ENCODE data around the gene PEX11G. TPM values are rescaled to one million over a fixed set of nuclear protein-coding genes. Genes with fewer than 3 reads are reported as not detected.

PEX11G gene
- total and polyA plus RNA-seq, 2 of the 8 experiments (the other 6 are each of a cell fraction or from before 2014, with no cell fraction given), result 2.1 to 4.3 TPM

DNA sequence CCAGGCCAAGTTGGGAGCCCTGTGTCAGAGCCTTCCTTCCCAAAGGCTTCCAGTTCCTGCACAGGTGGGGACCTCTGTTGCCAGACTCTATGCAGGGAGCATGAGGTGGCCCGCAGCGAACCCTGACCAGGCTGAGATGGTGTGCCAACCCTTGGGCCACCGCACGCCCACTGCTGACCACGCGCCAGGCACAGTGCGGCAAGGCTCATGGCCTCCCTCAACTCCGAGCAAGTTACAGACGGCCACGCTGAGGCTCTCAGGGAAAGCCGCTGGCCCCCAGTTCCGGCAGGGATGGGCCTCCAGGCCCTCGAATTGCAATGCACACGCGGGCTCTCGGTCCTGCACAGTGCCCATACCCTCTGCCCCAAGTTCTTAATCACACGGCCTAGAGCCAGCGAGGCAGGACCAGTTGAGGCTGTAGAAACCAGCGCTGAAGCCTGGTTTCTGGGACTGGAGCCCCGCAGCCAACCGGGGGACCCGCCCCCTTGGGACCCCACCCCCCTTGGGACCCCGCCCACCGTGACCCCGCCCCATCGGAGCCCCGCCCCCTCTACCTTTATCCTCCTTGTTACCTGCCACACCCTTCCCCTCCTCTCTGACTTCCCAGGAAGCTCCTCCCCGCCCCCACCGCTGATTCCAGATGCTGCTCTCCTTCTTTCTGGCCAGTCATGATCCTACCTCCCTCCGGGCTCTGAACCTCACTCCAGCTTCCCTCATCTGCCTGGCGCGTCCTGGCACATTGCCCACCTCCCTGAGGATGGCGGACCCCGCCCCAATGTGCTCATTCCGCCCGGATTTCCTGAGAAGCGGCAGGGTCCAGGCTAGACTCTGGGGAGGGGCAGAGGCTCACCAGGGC is 6.0 kb downstream of the PEX11G start (continued):
- TF ChIP-seq, protein P1, sequence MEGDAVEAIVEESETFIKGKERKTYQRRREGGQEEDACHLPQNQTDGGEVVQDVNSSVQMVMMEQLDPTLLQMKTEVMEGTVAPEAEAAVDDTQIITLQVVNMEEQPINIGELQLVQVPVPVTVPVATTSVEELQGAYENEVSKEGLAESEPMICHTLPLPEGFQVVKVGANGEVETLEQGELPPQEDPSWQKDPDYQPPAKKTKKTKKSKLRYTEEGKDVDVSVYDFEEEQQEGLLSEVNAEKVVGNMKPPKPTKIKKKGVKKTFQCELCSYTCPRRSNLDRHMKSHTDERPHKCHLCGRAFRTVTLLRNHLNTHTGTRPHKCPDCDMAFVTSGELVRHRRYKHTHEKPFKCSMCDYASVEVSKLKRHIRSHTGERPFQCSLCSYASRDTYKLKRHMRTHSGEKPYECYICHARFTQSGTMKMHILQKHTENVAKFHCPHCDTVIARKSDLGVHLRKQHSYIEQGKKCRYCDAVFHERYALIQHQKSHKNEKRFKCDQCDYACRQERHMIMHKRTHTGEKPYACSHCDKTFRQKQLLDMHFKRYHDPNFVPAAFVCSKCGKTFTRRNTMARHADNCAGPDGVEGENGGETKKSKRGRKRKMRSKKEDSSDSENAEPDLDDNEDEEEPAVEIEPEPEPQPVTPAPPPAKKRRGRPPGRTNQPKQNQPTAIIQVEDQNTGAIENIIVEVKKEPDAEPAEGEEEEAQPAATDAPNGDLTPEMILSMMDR (IDR thresholded peaks at IDR 0.05; ENCODE audit: control extremely low read depth in 1 of 3, insufficient read depth in 1 of 3, low read depth in 1 of 3, low read length in 3 of 3), result no peak
- TF ChIP-seq YY1 (IDR thresholded peaks at IDR 0.05; ENCODE audit: low read depth, low read length) (0 out of 2 replicates have a peak, but pooled peaks have one; percentile 9), SP4 (IDR thresholded peaks at IDR 0.05; ENCODE audit: low read length) (no peak), HDAC2 (IDR thresholded peaks at IDR 0.05; ENCODE audit: borderline replicate concordance in 1 of 2, low read depth in 2 of 2, low read length in 2 of 2) (no peak), SP1 (IDR thresholded peaks at IDR 0.05; ENCODE audit: low read depth, low read length) (0 out of 2 replicates have a peak, but pooled peaks have one; percentile 16), RFX5 (IDR thresholded peaks at IDR 0.05; ENCODE audit: borderline replicate concordance, low read depth, low read length) (no peak), KDM1A (IDR thresholded peaks at IDR 0.05; ENCODE audit: borderline replicate concordance, low read length) (no peak), CEBPB (IDR thresholded peaks at IDR 0.05; ENCODE audit: low read depth, low read length) (no peak), SP2 (IDR thresholded peaks at IDR 0.05; ENCODE audit: low read length) (no peak), TBP (IDR thresholded peaks at IDR 0.05; ENCODE audit: low read depth, low read length) (peak; percentile 71; the same call in 1 of the 2 replicates), SAP30 (IDR thresholded peaks at IDR 0.05; ENCODE audit: insufficient read depth, insufficient replicate concordance, low read length) (no peak), GABPA (IDR thresholded peaks at IDR 0.05; ENCODE audit: borderline replicate concordance, insufficient read depth, low read length) (no peak), ASH2L (IDR thresholded peaks at IDR 0.05; ENCODE audit: low read length) (no peak)
